Neural progenitor cell (in vitro differentiated cells): ENCODE data around the gene HECTD4. TPM values are rescaled to one million over a fixed set of nuclear protein-coding genes. Genes with fewer than 3 reads are reported as not detected.

ENCODE experiments used
- DNase-seq: peaks from one replicate; pipeline ENCODE4 v3.0.0-alpha.2; 2016; ENCODE audit warnings: low spot score
- H2AFZ ChIP-seq: fragments of 200-600 bp; sonication (generic); replicated peaks from 2 replicates; pipeline ENCODE4 v1.6.1; 2016; ENCODE audit warnings: antibody characterized with exemption
- H3F3A ChIP-seq: fragments of 200-600 bp; sonication (generic); 2 replicates; pipeline ENCODE4 v1.6.1; 2016; ENCODE audit warnings: antibody characterized with exemption, low read depth
- H3K27ac ChIP-seq: fragments of 200-600 bp; sonication (generic); 2 replicates; pipeline ENCODE4 v1.5.1; 2016; ENCODE audit warnings: mild to moderate bottlenecking
- H3K27me3 ChIP-seq: fragments of 200-600 bp; sonication (generic); 2 replicates; pipeline ENCODE4 v1.6.1; 2016; ENCODE audit warnings: mild to moderate bottlenecking, moderate library complexity
- H3K36me3 ChIP-seq: fragments of 200-600 bp; sonication (generic); 2 replicates; pipeline ENCODE4 v1.5.1; 2016
- H3K4me1 ChIP-seq: fragments of 200-600 bp; sonication (generic); 2 replicates; pipeline ENCODE4 v1.6.1; 2016; ENCODE audit warnings: mixed run types
- H3K4me2 ChIP-seq: fragments of 200-600 bp; sonication (generic); 2 replicates; pipeline ENCODE4 v1.6.1; 2016
- H3K4me3 ChIP-seq: fragments of 200-600 bp; sonication (generic); 2 replicates; pipeline ENCODE4 v1.5.1; 2016
- H3K79me2 ChIP-seq: fragments of 200-600 bp; sonication (generic); 2 replicates; pipeline ENCODE4 v1.6.1; 2016; ENCODE audit warnings: low read depth
- H3K9ac ChIP-seq: fragments of 200-600 bp; sonication (generic); 2 replicates; pipeline ENCODE4 v1.6.1; 2016
- H3K9me3 ChIP-seq: fragments of 200-600 bp; sonication (generic); 2 replicates; pipeline ENCODE4 v1.5.1; 2016; ENCODE audit warnings: low read depth
- H4K20me1 ChIP-seq: fragments of 200-600 bp; sonication (generic); 2 replicates; pipeline ENCODE4 v1.6.1; 2016; ENCODE audit warnings: low read depth
- H3K27ac Mint-ChIP-seq: 3 replicates; pipeline ENCODE4 v1.8.0; 2021; ENCODE audit warnings: mixed read lengths
- H3K27me3 Mint-ChIP-seq: 2 replicates; pipeline ENCODE4 v1.8.0; 2022; ENCODE audit warnings: low read depth, mild to moderate bottlenecking, inconsistent platforms, moderate library complexity, mixed read lengths; ENCODE audit not compliant: insufficient read depth
- H3K36me3 Mint-ChIP-seq: 3 replicates; pipeline ENCODE4 v1.8.0; 2021; ENCODE audit warnings: mixed read lengths
- H3K4me1 Mint-ChIP-seq: 3 replicates; pipeline ENCODE4 v1.8.0; 2021; ENCODE audit warnings: mixed read lengths
- H3K4me3 Mint-ChIP-seq: 3 replicates; pipeline ENCODE4 v1.8.0; 2021; ENCODE audit warnings: mild to moderate bottlenecking, moderate library complexity, mixed read lengths
- H3K9me3 Mint-ChIP-seq: 3 replicates; pipeline ENCODE4 v1.8.0; 2020; ENCODE audit warnings: mixed read lengths
- EZH2 ChIP-seq: fragments of 200-600 bp; sonication (generic); IDR thresholded peaks from 2 replicates; pipeline ENCODE4 v1.6.1; 2017; ENCODE audit warnings: antibody characterized with exemption, mild to moderate bottlenecking, moderate library complexity
- EZH2phosphoT487 ChIP-seq: fragments of 200-600 bp; sonication (generic); IDR thresholded peaks from 2 replicates; pipeline ENCODE4 v1.6.1; 2017; ENCODE audit warnings: antibody characterized with exemption
- total RNA-seq: library from RNA; depleted of rRNA; stranded (reverse); fragments of >200 nt; gene quantifications from 2 replicates; pipeline ENCODE4 v1.2.3, GENCODE V29; 2015; ENCODE audit warnings: low replicate concordance
- TF ChIP-seq, protein P1 (sequence below): fragments of 200-600 bp; sonication (generic); IDR thresholded peaks from 2 replicates; pipeline ENCODE4 v1.5.1; 2017; ENCODE audit warnings: antibody characterized with exemption, mild to moderate bottlenecking

HECTD4 gene
- total RNA-seq, 1 donor from 2014 or later = 11.0 TPM

DNA sequence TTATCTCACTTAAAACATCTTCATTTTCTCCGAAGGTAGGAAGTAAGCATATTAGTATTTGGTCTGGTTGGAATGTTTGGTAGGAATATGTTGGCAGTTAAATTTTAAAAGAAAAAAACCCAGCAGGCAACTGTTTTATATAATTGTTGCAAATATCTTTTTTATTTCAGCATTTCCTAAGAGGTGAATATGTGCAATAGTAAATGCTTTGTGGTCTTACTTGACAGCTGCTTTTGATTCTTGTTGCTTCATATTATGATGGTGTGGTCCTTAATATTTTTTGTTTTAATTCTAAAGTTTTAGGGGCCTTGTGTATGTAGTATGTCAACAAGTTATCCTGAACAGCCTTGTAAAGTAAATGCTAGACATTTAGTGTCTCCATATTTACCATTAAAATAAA is 250.5 kb downstream of the HECTD4 start:
- Mint-ChIP-seq H3K4me3 (no peak overlapping the region), H3K4me1 (peaks cover 8% of the 10 kb centered on the region), H3K36me3 (peaks cover 2% of the 10 kb centered on the region), H3K27ac (no peak overlapping the region), H3K9me3 (no peaks in the 10 kb centered on the region), H3K27me3 (peaks cover 4% of the 10 kb centered on the region)
- H3K27me3 ChIP-seq = no peaks in the 10 kb centered on the region
- H2AFZ ChIP-seq = no peak overlapping the region
- no peak for DNase-seq
- peaks cover 8% of the 10 kb centered on the region for H4K20me1 ChIP-seq
- H3K4me2 ChIP-seq = no peak overlapping the region
- H3K9ac ChIP-seq = no peak overlapping the region
- H3K36me3 ChIP-seq = no peaks in the 10 kb centered on the region
- no peaks in the 10 kb centered on the region for H3K9me3 ChIP-seq
- no peak overlapping the region for H3K27ac ChIP-seq
- peaks cover 34% of the 10 kb centered on the region for H3K79me2 ChIP-seq
- no peaks in the 10 kb centered on the region for H3F3A ChIP-seq
- TF ChIP-seq, protein P1, sequence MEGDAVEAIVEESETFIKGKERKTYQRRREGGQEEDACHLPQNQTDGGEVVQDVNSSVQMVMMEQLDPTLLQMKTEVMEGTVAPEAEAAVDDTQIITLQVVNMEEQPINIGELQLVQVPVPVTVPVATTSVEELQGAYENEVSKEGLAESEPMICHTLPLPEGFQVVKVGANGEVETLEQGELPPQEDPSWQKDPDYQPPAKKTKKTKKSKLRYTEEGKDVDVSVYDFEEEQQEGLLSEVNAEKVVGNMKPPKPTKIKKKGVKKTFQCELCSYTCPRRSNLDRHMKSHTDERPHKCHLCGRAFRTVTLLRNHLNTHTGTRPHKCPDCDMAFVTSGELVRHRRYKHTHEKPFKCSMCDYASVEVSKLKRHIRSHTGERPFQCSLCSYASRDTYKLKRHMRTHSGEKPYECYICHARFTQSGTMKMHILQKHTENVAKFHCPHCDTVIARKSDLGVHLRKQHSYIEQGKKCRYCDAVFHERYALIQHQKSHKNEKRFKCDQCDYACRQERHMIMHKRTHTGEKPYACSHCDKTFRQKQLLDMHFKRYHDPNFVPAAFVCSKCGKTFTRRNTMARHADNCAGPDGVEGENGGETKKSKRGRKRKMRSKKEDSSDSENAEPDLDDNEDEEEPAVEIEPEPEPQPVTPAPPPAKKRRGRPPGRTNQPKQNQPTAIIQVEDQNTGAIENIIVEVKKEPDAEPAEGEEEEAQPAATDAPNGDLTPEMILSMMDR = no peak
- TF ChIP-seq EZH2phosphoT487 = no peak
- no peaks in the 10 kb centered on the region for H3K4me1 ChIP-seq
- no peak overlapping the region for H3K4me3 ChIP-seq

DNA sequence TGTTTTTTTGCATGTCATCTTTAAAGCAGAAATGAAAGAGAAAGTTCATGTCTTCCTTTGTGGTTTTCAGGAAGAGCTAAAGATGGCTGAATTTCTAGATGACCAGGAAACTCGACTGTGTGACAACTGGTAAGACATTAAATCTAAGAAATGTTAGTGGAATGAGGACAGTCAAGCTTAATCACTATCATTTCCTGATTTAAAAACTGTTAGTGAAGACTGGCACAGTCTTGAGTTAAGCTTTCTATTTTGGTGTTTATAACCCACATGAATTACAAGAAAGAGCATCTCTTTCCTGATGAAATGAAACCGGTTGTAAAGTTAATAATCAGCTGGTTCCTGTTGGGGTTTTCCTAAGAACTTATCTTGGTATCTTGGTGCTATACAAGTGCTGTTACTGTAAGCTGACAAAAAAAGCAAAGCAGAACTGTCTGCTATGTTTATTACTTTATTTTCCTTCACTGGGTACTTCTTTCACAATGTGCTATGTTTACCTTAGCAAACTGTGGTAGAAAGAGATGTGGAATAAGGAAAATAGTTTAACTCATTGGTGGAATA is 251.7 kb downstream of the HECTD4 start:
- Histone ChIP-seq H2AFZ (no peak overlapping the region), H3K4me3 (no peak overlapping the region), H3K79me2 (peaks cover 43% of the 10 kb centered on the region), H3F3A (peaks cover 6% of the 10 kb centered on the region), H3K9me3 (no peaks in the 10 kb centered on the region), H3K27me3 (no peaks in the 10 kb centered on the region), H3K27ac (no peak overlapping the region), H3K4me1 (no peaks in the 10 kb centered on the region), H3K9ac (no peak overlapping the region), H3K36me3 (no peaks in the 10 kb centered on the region), H4K20me1 (peaks cover 18% of the 10 kb centered on the region), H3K4me2 (no peak overlapping the region)
- Mint-ChIP-seq H3K27ac (no peak overlapping the region), H3K4me3 (no peak overlapping the region), H3K27me3 (peaks cover 4% of the 10 kb centered on the region), H3K4me1 (peaks cover 13% of the 10 kb centered on the region), H3K36me3 (peaks cover 2% of the 10 kb centered on the region), H3K9me3 (no peaks in the 10 kb centered on the region)
- TF ChIP-seq EZH2 = no peak
- TF ChIP-seq, protein P1 = no peak
- TF ChIP-seq EZH2phosphoT487 = no peak
- no peak for DNase-seq

DNA sequence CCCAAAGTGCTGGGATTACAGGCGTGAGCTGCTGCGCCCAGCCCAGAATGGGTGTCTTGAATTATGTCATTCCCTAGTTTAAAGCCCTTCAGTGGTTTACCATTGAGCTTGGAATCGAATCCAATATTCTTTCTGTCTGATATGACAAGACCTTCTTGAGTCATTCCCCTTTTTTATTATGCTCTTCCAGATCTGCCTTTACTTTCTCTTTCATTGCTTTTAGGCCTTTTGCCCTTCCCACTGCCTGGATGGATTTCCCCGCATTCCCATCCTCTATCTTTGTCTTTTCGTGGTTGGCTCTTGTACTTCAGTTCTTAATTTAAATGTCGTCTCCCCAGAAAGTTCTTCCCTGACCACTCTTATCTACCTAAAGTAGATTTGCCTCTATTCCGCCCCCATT is 255.3 kb downstream of the HECTD4 start:
- Mint-ChIP-seq H3K36me3 (no peaks in the 10 kb centered on the region), H3K27me3 (peaks cover 7% of the 10 kb centered on the region), H3K4me1 (peaks cover 26% of the 10 kb centered on the region), H3K9me3 (no peaks in the 10 kb centered on the region), H3K27ac (no peak overlapping the region), H3K4me3 (peak overlapping the region; percentile 80)
- Histone ChIP-seq H3K27me3 (no peaks in the 10 kb centered on the region), H3F3A (peaks cover 15% of the 10 kb centered on the region), H2AFZ (no peak overlapping the region), H3K4me1 (peaks cover 6% of the 10 kb centered on the region), H3K9me3 (no peaks in the 10 kb centered on the region), H4K20me1 (peaks cover 18% of the 10 kb centered on the region), H3K4me3 (no peak overlapping the region), H3K27ac (no peak overlapping the region), H3K79me2 (peaks cover 32% of the 10 kb centered on the region), H3K9ac (no peak overlapping the region), H3K36me3 (no peaks in the 10 kb centered on the region), H3K4me2 (no peak overlapping the region)
- DNase-seq = no peak
- TF ChIP-seq EZH2 = no peak
- no peak for TF ChIP-seq EZH2phosphoT487
- TF ChIP-seq, protein P1 = no peak
